SU-DHL-6 (cell line): ENCODE data around the gene ZNF628.

Experiments
- H2AFZ ChIP-seq: fragments of 200-600 bp; sonication (generic); 2 replicates; pipeline ENCODE4 v1.6.1; 2014; ENCODE audit warnings: low read depth, mild to moderate bottlenecking, moderate library complexity, mixed read lengths, antibody characterized with exemption, low read length; ENCODE audit not compliant: severe bottlenecking
- H3F3A ChIP-seq: fragments of 200-600 bp; shearing (Covaris generic); 2 replicates; pipeline ENCODE4 v1.6.0; 2016; ENCODE audit warnings: antibody characterized with exemption, mild to moderate bottlenecking; ENCODE audit not compliant: insufficient read depth
- H3K27ac ChIP-seq: fragments of 200-600 bp; sonication (generic); 2 replicates; pipeline ENCODE4 v1.5.1; 2016; ENCODE audit warnings: low read depth, mild to moderate bottlenecking, low read length, moderate library complexity, mixed read lengths
- H3K27me3 ChIP-seq: fragments of 200-600 bp; sonication (generic), shearing (Covaris generic); 2 replicates; pipeline ENCODE4 v1.6.0; 2014; ENCODE audit warnings: mild to moderate bottlenecking, low read length
- H3K36me3 ChIP-seq: fragments of 200-600 bp; sonication (generic); 2 replicates; pipeline ENCODE4 v1.6.1; 2014; ENCODE audit warnings: mild to moderate bottlenecking, low read length, mixed read lengths
- H3K4me2 ChIP-seq: fragments of 300-600, 200-600 bp; shearing (Covaris generic), sonication (generic); 2 replicates; pipeline ENCODE4 v1.6.0; 2014; ENCODE audit warnings: low read length, low read depth, mild to moderate bottlenecking; ENCODE audit not compliant: poor library complexity, severe bottlenecking
- H3K4me3 ChIP-seq: fragments of 200-600 bp; sonication (generic); 2 replicates; pipeline ENCODE4 v1.5.1; 2014; ENCODE audit warnings: antibody characterized with exemption, low read length, mild to moderate bottlenecking, mixed read lengths; ENCODE audit not compliant: insufficient read depth, poor library complexity, severe bottlenecking
- H3K79me2 ChIP-seq: fragments of 200-600 bp; sonication (generic); 2 replicates; pipeline ENCODE4 v1.6.1; 2014; ENCODE audit warnings: mild to moderate bottlenecking, low read length, moderate library complexity; ENCODE audit not compliant: insufficient read depth
- H3K9ac ChIP-seq: fragments of 200-600 bp; sonication (generic); 2 replicates; pipeline ENCODE4 v1.7.0; 2014; ENCODE audit warnings: mild to moderate bottlenecking, low read length
- H3K9me2 ChIP-seq: fragments of 200-600 bp; sonication (generic); replicated peaks from 2 replicates; pipeline ENCODE4 v1.6.1; 2014; ENCODE audit warnings: low read length; ENCODE audit not compliant: insufficient read depth
- H3K9me3 ChIP-seq: fragments of 200-600 bp; sonication (generic); 2 replicates; pipeline ENCODE4 v1.6.1; 2014; ENCODE audit warnings: low read length, mixed read lengths; ENCODE audit not compliant: insufficient read depth
- H4K20me1 ChIP-seq: fragments of 200-600 bp; sonication (generic); 2 replicates; pipeline ENCODE4 v1.6.1; 2014; ENCODE audit warnings: low read depth, mild to moderate bottlenecking, antibody characterized with exemption, low read length, moderate library complexity, mixed read lengths
- CTCF ChIP-seq: fragments of 200-600 bp; sonication (generic); IDR thresholded peaks from one replicate; pipeline ENCODE4 v1.5.1; 2017; ENCODE audit warnings: antibody characterized with exemption, mild to moderate bottlenecking, low read length, moderate library complexity; ENCODE audit not compliant: insufficient read depth, poor library complexity, severe bottlenecking
- EZH2phosphoT487 ChIP-seq: fragments of 200-600 bp; sonication (generic), shearing (Covaris generic); conservative IDR thresholded peaks from 2 replicates; pipeline ENCODE4 v1.6.1; 2018; ENCODE audit warnings: mild to moderate bottlenecking, antibody characterized with exemption, low read length, moderate library complexity, mixed read lengths

Gene ZNF628

GRCh38 chr19:55459950-55460657 is 16.3 kb upstream of the ZNF628 start:
- Histone ChIP-seq H4K20me1 (no peaks in the 10 kb centered on the region), H3F3A (peaks cover 9% of the 10 kb centered on the region; the same call in 1 of the 2 replicates), H2AFZ (no peak overlapping the region), H3K27ac (no peak overlapping the region), H3K4me3 (no peak overlapping the region), H3K9me3 (no peaks in the 10 kb centered on the region), H3K27me3 (no peaks in the 10 kb centered on the region), H3K4me2 (peak overlapping the region; percentile 87), H3K9ac (no peak overlapping the region), H3K9me2 (no peaks in the 10 kb centered on the region), H3K36me3 (no peaks in the 10 kb centered on the region), H3K79me2 (peaks cover 9% of the 10 kb centered on the region; the same call in 1 of the 2 replicates)
- no peak for TF ChIP-seq CTCF

- TF ChIP-seq CTCF (no peak), EZH2phosphoT487 (no peak)
- peaks cover 9% of the 10 kb centered on the region; the same call in 1 of the 2 replicates for H3K79me2 ChIP-seq
- H3K9me3 ChIP-seq = no peaks in the 10 kb centered on the region
- peak overlapping the region; percentile 89 for H3K9ac ChIP-seq
- H3K36me3 ChIP-seq = no peaks in the 10 kb centered on the region
- peak overlapping the region; percentile 93 for H3K4me3 ChIP-seq
- peak overlapping the region; percentile 87 for H3K4me2 ChIP-seq
- no peaks in the 10 kb centered on the region for H4K20me1 ChIP-seq
- no peaks in the 10 kb centered on the region for H3K27me3 ChIP-seq
- peaks cover 9% of the 10 kb centered on the region; the same call in 1 of the 2 replicates for H3F3A ChIP-seq
- H3K27ac ChIP-seq = peak overlapping the region; percentile 80
- H3K9me2 ChIP-seq = no peaks in the 10 kb centered on the region
- peak overlapping the region; percentile 63 for H2AFZ ChIP-seq
Observed at GRCh38 chr19:55460670-55461258, 15.7 kb upstream of the ZNF628 start.

DNA sequence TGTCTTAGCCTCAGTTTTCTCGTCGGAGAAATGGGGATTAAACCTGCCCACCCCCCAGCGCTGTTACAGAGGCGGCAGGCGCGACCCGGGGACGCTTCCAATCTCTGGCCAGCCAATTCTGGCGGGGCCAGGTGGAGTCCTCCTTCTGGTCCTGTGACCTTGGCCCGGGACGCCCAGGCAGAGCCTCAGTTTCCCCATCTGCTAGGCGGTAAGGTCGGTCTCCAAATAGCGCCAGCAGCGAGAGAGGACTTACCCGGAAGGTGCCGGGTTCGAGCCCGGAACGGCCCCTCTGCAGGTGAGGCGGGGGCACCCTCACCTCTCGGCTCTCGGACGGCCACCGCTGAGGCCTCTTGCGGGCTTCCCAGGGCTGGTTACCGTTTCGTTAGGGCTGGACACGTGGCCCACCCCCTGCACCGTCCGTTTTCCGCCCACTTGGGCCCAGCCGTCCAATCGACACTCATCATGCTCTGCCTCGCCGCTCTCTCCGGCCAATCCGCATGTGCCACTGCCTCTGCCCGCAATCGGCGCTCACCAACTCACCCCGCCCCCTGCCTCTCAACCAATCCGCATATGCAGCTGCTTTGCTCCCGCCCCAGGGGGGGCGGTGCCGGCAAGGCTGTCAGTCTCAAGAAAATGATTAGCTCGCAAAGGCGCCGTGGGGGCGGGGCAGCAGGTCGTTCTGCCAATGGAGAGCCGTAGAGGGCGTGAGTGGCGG is 15.0 kb upstream of the ZNF628 start, which contains the start of gene ISOC2:
TSS of gene ISOC2 (minus strand) at position 384 of the 715 bp plus-strand sequence. CDS start 5,156 bp downstream, outside the sequence.
- Histone ChIP-seq H3K9ac (peak within 1 kb of the TSS; percentile 89), H3K27ac (peak within 1 kb of the TSS; percentile 80), H4K20me1 (no peaks in the 10 kb centered on the region), H3K36me3 (no peaks in the 10 kb centered on the region), H3F3A (peaks cover 9% of the 10 kb centered on the region; the same call in 1 of the 2 replicates), H3K27me3 (no peaks in the 10 kb centered on the region), H3K79me2 (peaks cover 9% of the 10 kb centered on the region; the same call in 1 of the 2 replicates), H3K4me3 (peak within 1 kb of the TSS; percentile 93), H2AFZ (peak within 1 kb of the TSS; percentile 87), H3K9me3 (no peaks in the 10 kb centered on the region), H3K4me2 (peak within 1 kb of the TSS; percentile 87), H3K9me2 (no peaks in the 10 kb centered on the region)
- TF ChIP-seq CTCF = no peak
- TF ChIP-seq EZH2phosphoT487 = no peak
